SK-N-MC (cell line): ENCODE measurements around the gene MAP7D3.

Experiments
- EZH2 ChIP-seq: fragments of 200-600 bp; sonication (generic); IDR thresholded peaks from one replicate; pipeline ENCODE4 v1.6.1; 2017; ENCODE audit warnings: antibody characterized with exemption
- FOXP2 ChIP-seq: optimal IDR thresholded peaks from 2 replicates; pipeline ENCODE3; 2011; ENCODE audit warnings: mild to moderate bottlenecking, moderate library complexity; ENCODE audit not compliant: insufficient read depth; ENCODE audit errors: extremely low read length, control extremely low read depth
- POLR2AphosphoS5 ChIP-seq: IDR thresholded peaks from 2 replicates; pipeline ENCODE4 v1.6.1; 2012; ENCODE audit warnings: mild to moderate bottlenecking, low read depth, low read length, borderline replicate concordance

GRCh38 chrX:136204571-136204970 is 46.6 kb downstream of the MAP7D3 start:
- no peak for TF ChIP-seq FOXP2
- TF ChIP-seq EZH2 = no peak
- TF ChIP-seq POLR2AphosphoS5 = no peak
